AG09319 (cell line): Measurements from ENCODE around the gene EVC2.

Experiments used
- DNase-seq: peaks from one replicate; pipeline ENCODE4 v3.0.0-alpha.2; 2010; ENCODE audit warnings: low read depth; ENCODE audit errors: extremely low read depth
- TF ChIP-seq, protein P1 (sequence below): IDR thresholded peaks from 2 replicates; pipeline ENCODE4 v1.5.1; 2011; ENCODE audit warnings: low read depth, mild to moderate bottlenecking, inconsistent platforms, low read length, moderate library complexity

EVC2 gene

GRCh38 chr4:5676763-5677162 lies 31.6 kb downstream of the EVC2 start:
- TF ChIP-seq, protein P1, sequence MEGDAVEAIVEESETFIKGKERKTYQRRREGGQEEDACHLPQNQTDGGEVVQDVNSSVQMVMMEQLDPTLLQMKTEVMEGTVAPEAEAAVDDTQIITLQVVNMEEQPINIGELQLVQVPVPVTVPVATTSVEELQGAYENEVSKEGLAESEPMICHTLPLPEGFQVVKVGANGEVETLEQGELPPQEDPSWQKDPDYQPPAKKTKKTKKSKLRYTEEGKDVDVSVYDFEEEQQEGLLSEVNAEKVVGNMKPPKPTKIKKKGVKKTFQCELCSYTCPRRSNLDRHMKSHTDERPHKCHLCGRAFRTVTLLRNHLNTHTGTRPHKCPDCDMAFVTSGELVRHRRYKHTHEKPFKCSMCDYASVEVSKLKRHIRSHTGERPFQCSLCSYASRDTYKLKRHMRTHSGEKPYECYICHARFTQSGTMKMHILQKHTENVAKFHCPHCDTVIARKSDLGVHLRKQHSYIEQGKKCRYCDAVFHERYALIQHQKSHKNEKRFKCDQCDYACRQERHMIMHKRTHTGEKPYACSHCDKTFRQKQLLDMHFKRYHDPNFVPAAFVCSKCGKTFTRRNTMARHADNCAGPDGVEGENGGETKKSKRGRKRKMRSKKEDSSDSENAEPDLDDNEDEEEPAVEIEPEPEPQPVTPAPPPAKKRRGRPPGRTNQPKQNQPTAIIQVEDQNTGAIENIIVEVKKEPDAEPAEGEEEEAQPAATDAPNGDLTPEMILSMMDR, result no peak
- no peak for DNase-seq

DNA sequence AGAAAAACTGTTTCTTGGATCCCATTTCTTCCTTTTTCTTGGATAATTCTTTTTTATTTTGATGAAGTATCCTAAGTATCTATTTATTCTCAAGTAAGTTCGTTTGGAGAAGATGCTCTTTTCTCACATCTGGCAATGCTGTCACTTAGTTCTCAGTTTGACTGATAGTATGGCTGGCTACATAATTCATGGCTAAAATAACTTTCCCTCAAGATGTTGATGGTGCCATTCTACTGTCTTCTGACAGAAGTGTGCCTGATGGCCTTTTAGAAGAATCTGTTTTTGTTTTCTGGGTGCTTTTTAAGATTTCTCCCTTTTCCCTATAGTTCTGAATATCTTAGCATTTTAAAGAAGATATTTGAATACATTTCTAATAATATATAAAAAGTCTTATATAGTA lies 41.6 kb downstream of the EVC2 start:
- no peak for DNase-seq
- TF ChIP-seq, protein P1, result no peak

GRCh38 chr4:5664778-5665177 lies 43.6 kb downstream of the EVC2 start:
- TF ChIP-seq, protein P1, result no peak
- DNase-seq, result no peak

DNA sequence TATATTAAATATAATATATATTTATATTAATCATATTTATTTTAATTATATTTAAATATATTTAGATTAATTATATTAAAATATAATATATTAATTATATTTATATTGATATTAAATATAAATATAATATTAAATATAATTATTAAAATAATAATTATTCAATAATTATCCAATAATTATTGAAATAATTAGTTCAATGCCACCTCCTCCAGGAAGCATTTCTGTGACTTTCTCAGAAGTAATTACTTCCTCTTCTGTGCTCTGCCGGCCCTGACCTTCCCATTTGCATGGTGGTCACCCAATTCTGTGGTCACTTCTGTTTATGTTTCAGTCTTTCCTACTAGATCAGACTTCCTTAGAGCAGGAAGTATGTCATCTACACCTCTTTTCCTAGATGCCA lies 45.8 kb downstream of the EVC2 start:
- TF ChIP-seq, protein P1, result no peak

GRCh38 chr4:5661237-5661636 lies 47.1 kb downstream of the EVC2 start:
- no peak for DNase-seq
- TF ChIP-seq, protein P1, result no peak

More for the DNA sequence above, 45.8 kb downstream of the EVC2 start:
- DNase-seq, result no peak

GRCh38 chr4:5660185-5660584 lies 48.2 kb downstream of the EVC2 start:
- TF ChIP-seq, protein P1, result no peak
- DNase-seq, result no peak

DNA sequence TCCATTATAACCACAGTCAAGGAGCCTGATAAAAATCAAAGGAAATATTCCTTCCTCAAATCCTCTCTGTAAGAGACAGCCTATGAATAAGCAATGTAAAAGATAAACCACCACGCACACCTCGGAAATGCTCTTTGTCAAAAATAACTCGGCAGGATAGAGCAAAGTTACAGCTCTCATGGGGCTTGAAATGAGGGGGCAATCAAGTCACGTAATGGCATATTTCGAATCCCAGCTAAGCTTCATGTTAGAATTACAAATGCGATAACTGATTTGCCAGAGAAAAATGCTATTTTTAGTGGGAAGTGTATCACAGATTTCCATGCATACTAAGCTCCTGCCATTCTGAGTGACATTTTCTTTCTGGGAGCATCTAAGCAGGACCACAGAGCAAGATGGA lies 49.4 kb downstream of the EVC2 start:
- DNase-seq, result no peak
- TF ChIP-seq, protein P1, result no peak
